Measurements from ENCODE around the gene TRIM25. TPM values are rescaled to one million over a fixed set of nuclear protein-coding genes. Genes with fewer than 3 reads are reported as not detected.
A peak's percentile ranks its signal among the peaks of the same experiment; 100 is the strongest.

Gene TRIM25
- total RNA-seq, 1 experiment from 2014 or later: 32.5 TPM

DNA sequence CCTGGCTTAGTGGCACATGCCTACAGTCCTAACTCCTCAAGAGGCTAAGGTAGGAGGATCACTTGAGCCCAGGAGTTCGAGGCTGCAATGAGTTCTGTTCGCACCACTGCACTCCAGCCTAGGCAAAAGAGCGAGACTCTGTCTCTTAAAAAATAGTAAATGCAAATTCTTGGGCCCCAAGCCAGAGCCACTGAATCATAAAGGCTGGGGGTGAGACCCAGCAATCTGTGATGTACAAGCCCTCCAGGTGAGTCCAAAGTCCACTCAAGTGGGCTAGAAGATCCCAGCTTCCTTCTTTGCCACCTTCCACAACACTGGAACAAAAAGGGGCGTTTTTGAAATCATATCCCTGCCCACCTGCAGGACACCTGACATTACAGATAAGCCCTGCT lies 16.9 kb downstream of the TRIM25 start:
- no peak overlapping the region for H2BK12ac ChIP-seq (ENCODE audit: insufficient read length, low read depth, low read length)
- H3K9ac ChIP-seq (ENCODE audit: extremely low read depth, insufficient read length, low read length): no peak overlapping the region
- no peaks in the 10 kb centered on the region for H3K27me3 ChIP-seq (ENCODE audit: insufficient read depth, low read length)
- no peak overlapping the region for H3K4me3 Mint-ChIP-seq
- H3T11ph ChIP-seq (ENCODE audit: low read length): no peak overlapping the region
- peaks cover 17 to 33% of the 10 kb centered on the region in 2 experiments for H3K4me1 Mint-ChIP-seq
- no peak overlapping the region for H3K4ac ChIP-seq (ENCODE audit: low read depth, low read length)
- no peaks in the 10 kb centered on the region for H3K27me3 Mint-ChIP-seq (ENCODE audit: low read depth)
- no peak overlapping the region for H3K14ac ChIP-seq (ENCODE audit: insufficient read depth, low read length)
- no peak for TF ChIP-seq CTCF (conservative IDR thresholded peaks at IDR 0.05)
- no peak overlapping the region for H3K27ac ChIP-seq (ENCODE audit: insufficient read length, low read depth, low read length)
- H4K8ac ChIP-seq (replicated peaks; ENCODE audit: insufficient read length, low read depth, low read length): no peak overlapping the region
- no peaks in the 10 kb centered on the region for H3K9me3 ChIP-seq (ENCODE audit: control insufficient read depth, low read depth, low read length)
- no peak overlapping the region for H3K4me2 ChIP-seq (ENCODE audit: insufficient read depth, insufficient read length, low read length)
- no peak overlapping the region for H2BK15ac ChIP-seq (ENCODE audit: low read depth, low read length)
- H2BK5ac ChIP-seq (ENCODE audit: insufficient read length, low read length): no peak overlapping the region
- WGBS (ENCODE audit: extremely low coverage, insufficient read length, low lambda C conversion rate): no CpG with 5 or more reads among the region's 4 CpGs
- H3K18ac ChIP-seq (ENCODE audit: insufficient read length, low read depth, low read length): no peak overlapping the region
- no peak overlapping the region for H4K5ac ChIP-seq (ENCODE audit: insufficient read length, low read depth, low read length)
- H4K91ac ChIP-seq (ENCODE audit: insufficient read length, low read depth, low read length): no peak overlapping the region
- H2BK120ac ChIP-seq (ENCODE audit: low read depth, low read length, poor library complexity, severe bottlenecking): no peak overlapping the region
- H3K27ac Mint-ChIP-seq: peak overlapping the region in 1 of 3 experiments; percentile 78; a peak in 1 of 7 replicates
- DNase-seq: no peak
- H3K9me3 Mint-ChIP-seq: no peaks in the 10 kb centered on the region
- H2AK5ac ChIP-seq (ENCODE audit: insufficient read length, low read length): no peak overlapping the region
- H3K36me3 Mint-ChIP-seq (ENCODE audit: insufficient read depth in 1 of 3, low read depth in 3 of 3): peaks cover 23 to 78% (median 33%) of the 10 kb centered on the region in 3 experiments; a peak in 5 of 7 replicates
- no peak overlapping the region for H2BK20ac ChIP-seq (ENCODE audit: low read depth, low read length, poor library complexity, severe bottlenecking)
- no peak overlapping the region for H2AFZ ChIP-seq (ENCODE audit: low read length)
- no peaks in the 10 kb centered on the region for H3K23me2 ChIP-seq (ENCODE audit: insufficient read length, low read depth, low read length, poor library complexity, severe bottlenecking)
- no peaks in the 10 kb centered on the region for H3K79me2 ChIP-seq (ENCODE audit: insufficient read depth, low read length)
- no peak overlapping the region for H3K56ac ChIP-seq (ENCODE audit: insufficient read length, low read depth, low read length)
- no peak overlapping the region for H3K23ac ChIP-seq (ENCODE audit: insufficient read length, low read depth, low read length)
- H4K20me1 ChIP-seq (ENCODE audit: control insufficient read depth, insufficient read depth, insufficient read length): no peaks in the 10 kb centered on the region
- no peaks in the 10 kb centered on the region for H3K79me1 ChIP-seq (ENCODE audit: insufficient read depth, low read depth, low read length, poor library complexity, severe bottlenecking)
- H3K4me1 ChIP-seq (ENCODE audit: insufficient read depth, low read length): no peaks in the 10 kb centered on the region

Measured in H9 (cell line).